Measurements from ENCODE around the gene TICAM2.

The TICAM2 gene

DNA sequence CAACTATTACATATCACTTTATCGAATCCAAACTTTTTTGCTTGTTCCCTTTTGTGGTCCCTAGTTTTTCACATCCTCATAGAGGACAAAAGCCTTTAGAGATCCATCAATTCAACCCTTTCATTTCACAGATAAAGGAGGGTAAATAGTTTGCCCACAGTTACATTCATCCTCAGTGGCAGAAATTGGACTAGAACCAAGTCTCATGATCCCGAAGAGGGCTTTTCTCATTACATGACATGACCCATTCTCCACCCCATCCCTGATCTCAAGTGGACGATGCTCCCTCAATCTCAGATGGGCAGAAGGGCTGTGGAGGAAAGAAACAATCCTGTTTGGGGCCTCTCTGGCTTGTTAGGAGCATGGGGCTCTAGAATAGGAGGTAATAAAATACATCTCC lies 23.1 kb downstream of the TICAM2 start:
- peak overlapping the region; percentile 98 for H3K27ac ChIP-seq (ENCODE audit: low read length)
- peaks cover 36% of the 10 kb centered on the region for H3K36me3 ChIP-seq (replicated peaks; ENCODE audit: low read depth, low read length)
- peaks cover 6% of the 10 kb centered on the region for H3K79me2 ChIP-seq (ENCODE audit: low read length)
- H3K4me3 ChIP-seq (ENCODE audit: low read length) = peak overlapping the region; percentile 59
- no peaks in the 10 kb centered on the region for H4K20me1 ChIP-seq (ENCODE audit: insufficient read depth, low read length)
- H2AFZ ChIP-seq (ENCODE audit: low read depth, low read length) = no peak overlapping the region
- no peaks in the 10 kb centered on the region for H3K27me3 ChIP-seq (ENCODE audit: low read depth, low read length)
- H3K9me3 ChIP-seq (ENCODE audit: insufficient read depth, low read length) = peaks cover 14% of the 10 kb centered on the region; the same call in 1 of the 2 replicates
- H3K4me2 ChIP-seq (ENCODE audit: low read length) = peak overlapping the region; percentile 75
- H3K9ac ChIP-seq (ENCODE audit: low read length) = peak overlapping the region; percentile 80
- TF ChIP-seq, protein P1, sequence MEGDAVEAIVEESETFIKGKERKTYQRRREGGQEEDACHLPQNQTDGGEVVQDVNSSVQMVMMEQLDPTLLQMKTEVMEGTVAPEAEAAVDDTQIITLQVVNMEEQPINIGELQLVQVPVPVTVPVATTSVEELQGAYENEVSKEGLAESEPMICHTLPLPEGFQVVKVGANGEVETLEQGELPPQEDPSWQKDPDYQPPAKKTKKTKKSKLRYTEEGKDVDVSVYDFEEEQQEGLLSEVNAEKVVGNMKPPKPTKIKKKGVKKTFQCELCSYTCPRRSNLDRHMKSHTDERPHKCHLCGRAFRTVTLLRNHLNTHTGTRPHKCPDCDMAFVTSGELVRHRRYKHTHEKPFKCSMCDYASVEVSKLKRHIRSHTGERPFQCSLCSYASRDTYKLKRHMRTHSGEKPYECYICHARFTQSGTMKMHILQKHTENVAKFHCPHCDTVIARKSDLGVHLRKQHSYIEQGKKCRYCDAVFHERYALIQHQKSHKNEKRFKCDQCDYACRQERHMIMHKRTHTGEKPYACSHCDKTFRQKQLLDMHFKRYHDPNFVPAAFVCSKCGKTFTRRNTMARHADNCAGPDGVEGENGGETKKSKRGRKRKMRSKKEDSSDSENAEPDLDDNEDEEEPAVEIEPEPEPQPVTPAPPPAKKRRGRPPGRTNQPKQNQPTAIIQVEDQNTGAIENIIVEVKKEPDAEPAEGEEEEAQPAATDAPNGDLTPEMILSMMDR (IDR thresholded peaks at IDR 0.05; ENCODE audit: low read depth, low read length) = no peak
- no peak for TF ChIP-seq EZH2phosphoT487 (IDR thresholded peaks at IDR 0.05; ENCODE audit: low read depth)
- H3K4me1 ChIP-seq (ENCODE audit: low read length) = peaks cover 81% of the 10 kb centered on the region

DNA sequence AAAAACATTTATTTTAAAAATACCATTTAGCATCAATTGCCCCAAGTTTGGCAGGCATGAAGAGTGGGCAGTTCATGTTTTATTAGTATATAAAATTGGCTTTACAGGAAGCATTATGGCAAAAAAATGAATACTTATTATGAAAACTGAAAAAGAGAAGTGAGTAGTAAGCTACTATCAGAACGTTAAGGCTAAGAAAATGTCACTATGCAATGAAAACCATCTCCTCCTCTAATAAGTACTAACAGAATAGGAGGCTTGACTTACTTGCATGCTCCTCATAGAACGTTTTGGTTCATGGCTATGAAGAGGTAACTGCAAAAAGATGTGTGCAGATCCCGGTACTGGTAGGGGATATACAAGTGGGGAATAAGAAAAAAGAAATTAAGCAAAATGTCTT lies 23.6 kb downstream of the TICAM2 start:
- Histone ChIP-seq H3K36me3 (replicated peaks; ENCODE audit: low read depth, low read length) (peaks cover 36% of the 10 kb centered on the region), H4K20me1 (ENCODE audit: insufficient read depth, low read length) (no peaks in the 10 kb centered on the region), H3K4me1 (ENCODE audit: low read length) (peaks cover 83% of the 10 kb centered on the region), H3K79me2 (ENCODE audit: low read length) (peaks cover 4% of the 10 kb centered on the region), H3K9ac (ENCODE audit: low read length) (peak overlapping the region; percentile 80), H3K4me3 (ENCODE audit: low read length) (peak overlapping the region; percentile 59), H3K9me3 (ENCODE audit: insufficient read depth, low read length) (peaks cover 14% of the 10 kb centered on the region; the same call in 1 of the 2 replicates), H3K27me3 (ENCODE audit: low read depth, low read length) (no peaks in the 10 kb centered on the region), H2AFZ (ENCODE audit: low read depth, low read length) (no peak overlapping the region), H3K4me2 (ENCODE audit: low read length) (peak overlapping the region; percentile 75), H3K27ac (ENCODE audit: low read length) (peak overlapping the region; percentile 98)
- TF ChIP-seq EZH2phosphoT487 (IDR thresholded peaks at IDR 0.05; ENCODE audit: low read depth) = no peak
- TF ChIP-seq, protein P1 (IDR thresholded peaks at IDR 0.05; ENCODE audit: low read depth, low read length) = no peak

DNA sequence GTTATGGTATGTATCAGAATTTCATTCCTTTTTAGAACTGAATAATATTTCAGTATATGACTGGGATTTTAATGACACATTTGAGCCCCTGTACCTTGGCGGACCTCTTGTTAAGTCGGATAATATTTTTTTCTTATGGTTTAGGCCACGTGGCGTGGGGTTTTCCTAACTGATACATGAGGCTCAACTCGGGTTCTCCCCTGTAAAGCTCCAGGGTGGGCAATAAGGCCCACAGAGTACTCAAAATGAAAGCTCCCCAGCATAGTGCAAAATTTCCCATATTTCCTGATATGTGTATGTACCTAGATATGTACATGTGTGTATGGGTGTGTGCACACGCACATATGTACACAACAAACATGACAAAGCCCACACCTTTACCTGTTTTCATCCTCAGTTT lies 24.5 kb downstream of the TICAM2 start:
- H3K4me1 ChIP-seq (ENCODE audit: low read length) = peaks cover 83% of the 10 kb centered on the region
- no peaks in the 10 kb centered on the region for H3K27me3 ChIP-seq (ENCODE audit: low read depth, low read length)
- no peak for TF ChIP-seq EZH2phosphoT487 (IDR thresholded peaks at IDR 0.05; ENCODE audit: low read depth)
- TF ChIP-seq, protein P1 (IDR thresholded peaks at IDR 0.05; ENCODE audit: low read depth, low read length) = no peak
- no peak overlapping the region; the same call in 1 of the 2 replicates for H3K4me3 ChIP-seq (ENCODE audit: low read length)
- no peaks in the 10 kb centered on the region; the same call in 1 of the 2 replicates for H3K79me2 ChIP-seq (ENCODE audit: low read length)
- H3K9ac ChIP-seq (ENCODE audit: low read length) = peak overlapping the region; percentile 24; the same call in 1 of the 2 replicates
- H4K20me1 ChIP-seq (ENCODE audit: insufficient read depth, low read length) = no peaks in the 10 kb centered on the region
- no peak overlapping the region for H2AFZ ChIP-seq (ENCODE audit: low read depth, low read length)
- peaks cover 36% of the 10 kb centered on the region for H3K36me3 ChIP-seq (replicated peaks; ENCODE audit: low read depth, low read length)
- peak overlapping the region; percentile 32; the same call in 1 of the 2 replicates for H3K4me2 ChIP-seq (ENCODE audit: low read length)
- peaks cover 14% of the 10 kb centered on the region; the same call in 1 of the 2 replicates for H3K9me3 ChIP-seq (ENCODE audit: insufficient read depth, low read length)
- H3K27ac ChIP-seq (ENCODE audit: low read length) = peak overlapping the region; percentile 98

DNA sequence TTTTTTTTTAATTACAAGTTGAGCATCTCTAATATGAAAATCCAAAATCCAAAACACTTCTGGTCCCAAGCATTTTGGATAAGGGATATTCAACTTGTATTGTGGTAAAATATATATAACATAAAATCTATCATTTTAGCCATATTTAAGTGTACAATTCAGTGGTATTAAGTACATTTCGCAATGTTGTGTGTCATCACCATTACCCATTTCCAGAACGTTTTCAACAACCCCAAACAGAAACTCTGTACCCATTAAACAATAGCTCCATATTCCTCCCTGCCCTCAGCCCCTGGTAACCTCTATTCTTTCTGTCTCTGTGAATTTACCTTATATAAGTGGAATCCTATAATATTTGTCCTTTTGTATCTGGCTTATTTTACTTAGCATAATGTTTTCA lies 24.9 kb downstream of the TICAM2 start:
- peaks cover 83% of the 10 kb centered on the region for H3K4me1 ChIP-seq (ENCODE audit: low read length)
- peak overlapping the region; percentile 98 for H3K27ac ChIP-seq (ENCODE audit: low read length)
- H3K9ac ChIP-seq (ENCODE audit: low read length) = no peak overlapping the region; the same call in 1 of the 2 replicates
- H3K9me3 ChIP-seq (ENCODE audit: insufficient read depth, low read length) = peaks cover 14% of the 10 kb centered on the region; the same call in 1 of the 2 replicates
- no peak overlapping the region for H2AFZ ChIP-seq (ENCODE audit: low read depth, low read length)
- no peaks in the 10 kb centered on the region for H4K20me1 ChIP-seq (ENCODE audit: insufficient read depth, low read length)
- H3K36me3 ChIP-seq (replicated peaks; ENCODE audit: low read depth, low read length) = peaks cover 36% of the 10 kb centered on the region
- H3K4me2 ChIP-seq (ENCODE audit: low read length) = no peak overlapping the region
- no peaks in the 10 kb centered on the region for H3K27me3 ChIP-seq (ENCODE audit: low read depth, low read length)
- no peak overlapping the region; the same call in 1 of the 2 replicates for H3K4me3 ChIP-seq (ENCODE audit: low read length)
- no peaks in the 10 kb centered on the region; the same call in 1 of the 2 replicates for H3K79me2 ChIP-seq (ENCODE audit: low read length)
- no peak for TF ChIP-seq EZH2phosphoT487 (IDR thresholded peaks at IDR 0.05; ENCODE audit: low read depth)
- TF ChIP-seq, protein P1 (IDR thresholded peaks at IDR 0.05; ENCODE audit: low read depth, low read length) = no peak
